Right lobe of liver (tissue), 4 donors: Measurements from ENCODE around the gene BAHD1.
A peak's percentile ranks its signal among the peaks of the same experiment; 100 is the strongest.

Source experiments
- CTCF ChIP-seq, 4 donors: fragments of 200-600 bp in 3 of 4; fragments of 450-650 bp in 1 of 4; IDR thresholded peaks; one replicate each; pipeline versions ENCODE4 v1.5.1 to v1.8.0; 2016 to 2022; ENCODE audit warnings: antibody characterized with exemption in 4 of 4, mild to moderate bottlenecking in 2 of 4
- POLR2A ChIP-seq: fragments of 450-650 bp; IDR thresholded peaks from one replicate; pipeline ENCODE4 v1.6.1; 2017; ENCODE audit warnings: antibody characterized with exemption, mild to moderate bottlenecking
- donor health status: DM: no; HTN: no; CAD: no.
- donor health status: DM: no; HTN: no; CAD: no.
- donor health status: DM: no; HTN: yes; CAD: no.

- TF ChIP-seq CTCF (IDR thresholded peaks at IDR 0.05) (no peak), POLR2A (peak; percentile 84)
Measured at GRCh38 chr15:40405501-40406381, 35.0 kb upstream of the BAHD1 start, which contains the start of gene IVD.
